ENCODE results near the gene HCFC1. TPM values are rescaled to one million over a fixed set of nuclear protein-coding genes. Genes with fewer than 3 reads are reported as not detected.

Gene HCFC1
- total and polyA plus RNA-seq, 9 of the 15 experiments (the other 6 are each of a cell fraction or from before 2014, with no cell fraction given) = 2.8 to 133 (median 17.1) TPM

DNA sequence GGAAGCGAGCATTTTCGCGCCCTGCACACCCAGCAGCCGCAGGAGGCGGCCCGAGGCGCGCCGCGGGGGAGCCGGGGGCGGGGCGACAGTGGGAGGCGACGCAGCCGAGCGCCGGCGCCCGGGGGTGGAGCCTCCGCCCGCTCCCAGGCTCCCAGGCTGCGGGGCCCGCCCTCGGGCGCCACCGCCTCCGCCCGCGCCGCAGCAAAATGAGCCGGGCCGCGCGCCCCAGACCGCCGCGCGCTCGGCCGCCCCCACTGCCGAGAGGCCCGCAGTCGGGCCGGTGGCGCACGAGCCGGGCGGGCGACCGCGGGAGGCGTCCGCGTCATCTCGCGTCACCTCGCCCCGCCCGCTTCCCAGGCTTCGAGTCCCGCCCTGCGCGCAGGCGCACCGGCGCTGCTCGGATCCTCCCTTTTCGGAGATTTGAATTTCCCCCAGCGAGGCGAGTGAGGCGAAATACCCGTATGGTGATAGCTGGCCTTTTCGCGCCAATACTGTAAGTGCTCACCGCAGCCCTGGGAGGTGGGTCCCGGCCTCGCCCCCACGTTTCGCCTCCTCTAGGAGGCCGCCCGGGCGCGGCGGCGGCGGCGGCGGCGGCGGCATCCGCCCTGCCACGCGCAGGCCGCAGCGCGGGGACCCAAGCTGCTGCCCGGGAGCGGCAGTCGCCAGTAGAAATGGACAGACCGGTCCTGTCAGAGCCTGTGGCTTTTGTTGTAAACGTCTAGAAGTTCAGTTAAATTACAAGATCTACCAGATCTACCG, 929 bp upstream of the HCFC1 start, which contains the start of gene TMEM187 (continued):
- TF ChIP-seq HOXB6 (CRISPR knock-in tag; IDR thresholded peaks at IDR 0.05; ENCODE audit: borderline replicate concordance) (no peak), NCOA1 (IDR thresholded peaks at IDR 0.05; ENCODE audit: low read depth) (no peak), RBFOX2 (IDR thresholded peaks at IDR 0.05; ENCODE audit: low read depth, low read length) (peak; percentile 83), ZMIZ1 (IDR thresholded peaks at IDR 0.05; ENCODE audit: low read depth in 2 of 2, low read length in 2 of 2) (0 out of 4 replicates have a peak, but pooled peaks of 1 of the 2 experiments have one; percentile 15), RBM14 (IDR thresholded peaks at IDR 0.05; ENCODE audit: borderline replicate concordance, insufficient read depth, low read depth, low read length) (no peak), CXXC5 (CRISPR knock-in tag; IDR thresholded peaks at IDR 0.05) (peak; percentile 67; the same call in 1 of the 2 replicates), ZFP36 (IDR thresholded peaks at IDR 0.05; ENCODE audit: low read depth, low read length, partially characterized antibody) (peak; percentile 36), ZNF79 (CRISPR knock-in tag; IDR thresholded peaks at IDR 0.05; ENCODE audit: low read depth) (no peak), LARP7 (IDR thresholded peaks at IDR 0.05) (no peak), NFIC (IDR thresholded peaks at IDR 0.05) (no peak), BHLHE40 (IDR thresholded peaks at IDR 0.05; ENCODE audit: low read length) (peak; percentile 77), NRF1 (conservative IDR thresholded peaks at IDR 0.05 in 1 of 2, IDR thresholded peaks at IDR 0.05 in 1 of 2) (peak; percentile 93 to 95), SAFB (IDR thresholded peaks at IDR 0.05; ENCODE audit: borderline replicate concordance, low read depth, low read length) (no peak), TBP (optimal IDR thresholded peaks at IDR 0.05; ENCODE audit: low read depth, low read length) (peak; percentile 32), MTA2 (IDR thresholded peaks at IDR 0.05; ENCODE audit: low read depth) (no peak), ATF4 (CRISPR knock-in tag; IDR thresholded peaks at IDR 0.05) (no peak)
- TF ChIP-seq, protein P1, sequence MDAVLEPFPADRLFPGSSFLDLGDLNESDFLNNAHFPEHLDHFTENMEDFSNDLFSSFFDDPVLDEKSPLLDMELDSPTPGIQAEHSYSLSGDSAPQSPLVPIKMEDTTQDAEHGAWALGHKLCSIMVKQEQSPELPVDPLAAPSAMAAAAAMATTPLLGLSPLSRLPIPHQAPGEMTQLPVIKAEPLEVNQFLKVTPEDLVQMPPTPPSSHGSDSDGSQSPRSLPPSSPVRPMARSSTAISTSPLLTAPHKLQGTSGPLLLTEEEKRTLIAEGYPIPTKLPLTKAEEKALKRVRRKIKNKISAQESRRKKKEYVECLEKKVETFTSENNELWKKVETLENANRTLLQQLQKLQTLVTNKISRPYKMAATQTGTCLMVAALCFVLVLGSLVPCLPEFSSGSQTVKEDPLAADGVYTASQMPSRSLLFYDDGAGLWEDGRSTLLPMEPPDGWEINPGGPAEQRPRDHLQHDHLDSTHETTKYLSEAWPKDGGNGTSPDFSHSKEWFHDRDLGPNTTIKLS (IDR thresholded peaks at IDR 0.05; ENCODE audit: borderline replicate concordance, low read depth) = peak; percentile 60; the same call in 1 of the 2 replicates
- TF ChIP-seq, protein P2, sequence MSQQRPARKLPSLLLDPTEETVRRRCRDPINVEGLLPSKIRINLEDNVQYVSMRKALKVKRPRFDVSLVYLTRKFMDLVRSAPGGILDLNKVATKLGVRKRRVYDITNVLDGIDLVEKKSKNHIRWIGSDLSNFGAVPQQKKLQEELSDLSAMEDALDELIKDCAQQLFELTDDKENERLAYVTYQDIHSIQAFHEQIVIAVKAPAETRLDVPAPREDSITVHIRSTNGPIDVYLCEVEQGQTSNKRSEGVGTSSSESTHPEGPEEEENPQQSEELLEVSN (IDR thresholded peaks at IDR 0.05; ENCODE audit: borderline replicate concordance in 1 of 2, extremely low read depth in 1 of 2, insufficient read depth in 1 of 2, insufficient read length in 1 of 2, low read depth in 1 of 2, low read length in 1 of 2, poor library complexity in 1 of 2, severe bottlenecking in 1 of 2) = peak; percentile 58 to 63
